OCI-LY1 (cell line): Measurements from ENCODE around the gene NUMB.
"Not testable (repeated sequence)": the region's sequence is repeated elsewhere in the genome, so short reads cannot be mapped to it uniquely, and the experiment has no call there.

Experiments used
- H2AFZ ChIP-seq: fragments of 200-600 bp; sonication (generic), shearing (Covaris generic); 2 replicates; pipeline ENCODE4 v1.6.0; 2014; ENCODE audit warnings: antibody characterized with exemption, mild to moderate bottlenecking, low read length
- H3F3A ChIP-seq: fragments of 200-600 bp; sonication (generic), shearing (Covaris generic); 2 replicates; pipeline ENCODE4 v1.6.0; 2014; ENCODE audit warnings: mild to moderate bottlenecking, antibody characterized with exemption, low read length, moderate library complexity; ENCODE audit not compliant: insufficient read depth
- H3K27ac ChIP-seq: fragments of 200-600 bp; sonication (generic); 2 replicates; pipeline ENCODE4 v1.5.1; 2014; ENCODE audit warnings: low read length, mixed run types, mild to moderate bottlenecking, low read depth; ENCODE audit not compliant: poor library complexity, severe bottlenecking
- H3K27me3 ChIP-seq: fragments of 200-600 bp; sonication (generic); 2 replicates; pipeline ENCODE4 v1.6.0; 2014; ENCODE audit warnings: antibody characterized with exemption, mild to moderate bottlenecking, low read length, moderate library complexity; ENCODE audit not compliant: insufficient read depth
- H3K36me3 ChIP-seq: fragments of 200-600 bp; sonication (generic); 2 replicates; pipeline ENCODE4 v1.6.1; 2014; ENCODE audit warnings: mild to moderate bottlenecking, antibody characterized with exemption, low read length, moderate library complexity, mixed read lengths; ENCODE audit not compliant: insufficient read depth
- H3K4me1 ChIP-seq: fragments of 200-600 bp; sonication (generic); 2 replicates; pipeline ENCODE4 v1.5.1; 2014; ENCODE audit warnings: mild to moderate bottlenecking, low read length, moderate library complexity; ENCODE audit not compliant: insufficient read depth, severe bottlenecking
- H3K4me2 ChIP-seq: fragments of 200-600 bp; sonication (generic), shearing (Covaris generic); 2 replicates; pipeline ENCODE4 v1.6.1; 2014; ENCODE audit warnings: low read length
- H3K4me3 ChIP-seq: fragments of 200-600 bp; sonication (generic); 2 replicates; pipeline ENCODE4 v1.5.1; 2014; ENCODE audit warnings: low read length, low read depth, mild to moderate bottlenecking, mixed read lengths; ENCODE audit not compliant: poor library complexity, severe bottlenecking
- H3K79me2 ChIP-seq: fragments of 200-600 bp; shearing (Covaris generic); 2 replicates; pipeline ENCODE4 v1.6.1; 2016; ENCODE audit warnings: mixed run types, low read length, mixed read lengths; ENCODE audit not compliant: insufficient read depth
- H3K9ac ChIP-seq: fragments of 200-600 bp; sonication (generic), shearing (Covaris generic); 2 replicates; pipeline ENCODE4 v1.6.1; 2014; ENCODE audit warnings: mild to moderate bottlenecking, low read length, mixed read lengths
- H3K9me2 ChIP-seq: fragments of 200-600 bp; sonication (generic), shearing (Covaris generic); 2 replicates; pipeline ENCODE4 v1.6.1; 2014; ENCODE audit warnings: low read depth, mild to moderate bottlenecking, low read length, mixed read lengths
- H3K9me3 ChIP-seq: fragments of 200-600 bp; shearing (Covaris generic); 2 replicates; pipeline ENCODE4 v1.6.1; 2014; ENCODE audit warnings: low read length, mixed read lengths
- H4K20me1 ChIP-seq: fragments of 200-600 bp; sonication (generic), shearing (Covaris generic); 2 replicates; pipeline ENCODE4 v1.6.0; 2016; ENCODE audit warnings: mild to moderate bottlenecking, low read length; ENCODE audit not compliant: insufficient read depth
- EZH2 ChIP-seq: fragments of 200-600 bp; sonication (generic), shearing (Covaris generic); IDR thresholded peaks from 2 replicates; pipeline ENCODE4 v1.8.0; 2017; ENCODE audit warnings: borderline replicate concordance, mixed run types, mild to moderate bottlenecking, antibody characterized with exemption, low read length, moderate library complexity, mixed read lengths
- TF ChIP-seq, protein P1 (sequence below): fragments of 200-600 bp; sonication (generic), shearing (Covaris generic); IDR thresholded peaks from 2 replicates; pipeline ENCODE4 v1.5.1; 2017; ENCODE audit warnings: mild to moderate bottlenecking, antibody characterized with exemption, low read length, moderate library complexity, mixed read lengths

The NUMB gene

DNA sequence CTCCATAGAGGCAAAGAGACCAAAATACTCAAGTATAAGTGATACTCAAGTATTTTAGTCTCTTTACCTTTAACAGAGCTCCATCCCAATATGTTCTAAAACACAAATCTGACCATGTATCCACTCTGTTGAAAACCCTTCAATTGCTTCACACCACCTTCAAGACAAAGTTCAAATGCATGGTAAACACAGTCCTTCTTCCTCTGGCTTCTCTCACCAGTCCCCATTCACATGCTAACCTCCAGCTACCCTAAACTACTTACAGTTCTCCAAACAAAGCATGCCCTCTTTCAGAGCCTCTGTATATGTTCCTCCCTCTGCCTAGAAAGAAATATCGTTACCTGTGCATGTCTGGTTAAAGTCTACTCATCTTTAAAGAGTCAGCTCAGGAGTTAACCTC, 100.2 kb downstream of the NUMB start:
- Histone ChIP-seq H3K4me3 (no peak overlapping the region), H3K4me2 (no peak overlapping the region), H3K9me3 (no peaks in the 10 kb centered on the region), H2AFZ (no peak overlapping the region), H3F3A (no peaks in the 10 kb centered on the region), H3K27me3 (no peaks in the 10 kb centered on the region), H3K4me1 (no peaks in the 10 kb centered on the region), H3K9me2 (no peaks in the 10 kb centered on the region), H3K9ac (no peak overlapping the region), H3K27ac (no peak overlapping the region), H3K36me3 (no peaks in the 10 kb centered on the region), H3K79me2 (no peaks in the 10 kb centered on the region), H4K20me1 (no peaks in the 10 kb centered on the region)
- TF ChIP-seq, protein P1, sequence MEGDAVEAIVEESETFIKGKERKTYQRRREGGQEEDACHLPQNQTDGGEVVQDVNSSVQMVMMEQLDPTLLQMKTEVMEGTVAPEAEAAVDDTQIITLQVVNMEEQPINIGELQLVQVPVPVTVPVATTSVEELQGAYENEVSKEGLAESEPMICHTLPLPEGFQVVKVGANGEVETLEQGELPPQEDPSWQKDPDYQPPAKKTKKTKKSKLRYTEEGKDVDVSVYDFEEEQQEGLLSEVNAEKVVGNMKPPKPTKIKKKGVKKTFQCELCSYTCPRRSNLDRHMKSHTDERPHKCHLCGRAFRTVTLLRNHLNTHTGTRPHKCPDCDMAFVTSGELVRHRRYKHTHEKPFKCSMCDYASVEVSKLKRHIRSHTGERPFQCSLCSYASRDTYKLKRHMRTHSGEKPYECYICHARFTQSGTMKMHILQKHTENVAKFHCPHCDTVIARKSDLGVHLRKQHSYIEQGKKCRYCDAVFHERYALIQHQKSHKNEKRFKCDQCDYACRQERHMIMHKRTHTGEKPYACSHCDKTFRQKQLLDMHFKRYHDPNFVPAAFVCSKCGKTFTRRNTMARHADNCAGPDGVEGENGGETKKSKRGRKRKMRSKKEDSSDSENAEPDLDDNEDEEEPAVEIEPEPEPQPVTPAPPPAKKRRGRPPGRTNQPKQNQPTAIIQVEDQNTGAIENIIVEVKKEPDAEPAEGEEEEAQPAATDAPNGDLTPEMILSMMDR = no peak
- no peak for TF ChIP-seq EZH2

DNA sequence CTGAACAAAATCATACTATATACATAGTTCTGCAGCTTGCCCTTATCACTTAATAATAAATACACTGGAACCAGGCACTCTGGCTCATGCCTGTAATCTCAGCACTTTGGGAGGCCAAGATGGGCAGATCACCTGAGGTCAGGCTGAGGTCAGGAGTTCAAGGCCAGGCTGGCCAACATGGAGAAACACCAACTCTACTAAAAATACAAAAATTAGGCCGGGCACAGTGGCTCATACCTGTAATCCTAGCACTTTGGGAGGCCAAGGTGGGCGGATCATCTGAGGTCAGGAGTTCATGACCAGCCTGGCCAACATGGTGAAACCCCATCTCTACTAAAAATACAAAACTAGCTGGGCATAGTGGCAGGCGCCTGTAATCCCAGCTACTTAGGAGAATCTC, 109.3 kb downstream of the NUMB start:
- H3K9me2 ChIP-seq = not testable (repeated sequence)

DNA sequence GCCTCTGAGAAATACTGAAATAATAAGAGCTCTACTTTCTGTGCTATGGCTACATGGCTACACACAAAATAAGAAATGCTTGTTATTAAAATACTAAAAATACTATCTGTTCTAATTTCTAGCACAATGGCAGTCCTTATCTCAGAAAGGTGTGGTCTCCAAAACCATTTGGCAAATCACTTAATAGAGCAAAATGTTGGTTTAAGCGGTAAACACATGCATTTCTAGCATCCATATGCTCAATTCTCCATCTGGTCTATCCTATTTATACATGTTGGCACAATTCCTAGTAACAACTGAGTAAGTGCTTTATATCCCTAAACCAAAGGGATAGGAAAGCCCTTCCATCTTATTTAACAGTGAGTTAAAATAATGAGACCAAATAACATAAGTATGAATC, 114.0 kb downstream of the NUMB start:
- no peaks in the 10 kb centered on the region for H3K9me2 ChIP-seq
- no peak overlapping the region for H3K9ac ChIP-seq
- TF ChIP-seq, protein P1 = no peak
- no peak for TF ChIP-seq EZH2
- H3K79me2 ChIP-seq = no peaks in the 10 kb centered on the region
- no peaks in the 10 kb centered on the region for H3K9me3 ChIP-seq
- H3K36me3 ChIP-seq = no peaks in the 10 kb centered on the region
- no peak overlapping the region for H3K4me3 ChIP-seq
- H3K27ac ChIP-seq = no peak overlapping the region
- H2AFZ ChIP-seq = no peak overlapping the region
- H4K20me1 ChIP-seq = no peaks in the 10 kb centered on the region
- no peaks in the 10 kb centered on the region for H3F3A ChIP-seq
- peaks cover 10% of the 10 kb centered on the region for H3K4me1 ChIP-seq
- H3K27me3 ChIP-seq = no peaks in the 10 kb centered on the region
- H3K4me2 ChIP-seq = no peak overlapping the region

More for the DNA sequence above, 109.3 kb downstream of the NUMB start:
- not testable (repeated sequence) for H2AFZ ChIP-seq, H3K4me3 ChIP-seq, H3F3A ChIP-seq, H3K9me3 ChIP-seq, H3K27ac ChIP-seq, H3K36me3 ChIP-seq, H4K20me1 ChIP-seq, H3K4me1 ChIP-seq, H3K27me3 ChIP-seq, H3K4me2 ChIP-seq, H3K9ac ChIP-seq, H3K79me2 ChIP-seq

DNA sequence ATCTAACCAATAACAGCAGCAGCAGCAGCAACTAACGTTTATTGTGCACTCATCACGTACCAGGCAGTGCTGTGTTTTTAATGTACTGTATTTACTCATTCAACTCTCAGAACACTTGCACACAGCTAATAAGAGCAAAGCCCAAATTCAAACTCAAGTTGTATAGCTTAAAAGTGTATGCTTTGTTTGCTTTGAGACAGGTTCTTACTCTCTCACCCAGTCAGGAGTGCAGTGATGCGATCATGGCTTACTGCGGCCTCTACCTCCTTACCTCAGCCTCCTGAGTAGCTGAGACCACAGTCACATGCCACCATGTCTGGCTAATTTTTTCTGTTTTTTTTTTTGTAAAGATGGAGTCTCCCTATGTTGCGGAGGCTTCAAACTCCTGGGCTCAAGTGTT, 115.7 kb downstream of the NUMB start:
- H3K9ac ChIP-seq = no peak overlapping the region
- H3K27me3 ChIP-seq = no peaks in the 10 kb centered on the region
- no peaks in the 10 kb centered on the region for H3K9me3 ChIP-seq
- no peaks in the 10 kb centered on the region for H3K36me3 ChIP-seq
- no peaks in the 10 kb centered on the region for H3K9me2 ChIP-seq
- H3K4me3 ChIP-seq = no peak overlapping the region
- no peak for TF ChIP-seq EZH2
- TF ChIP-seq, protein P1 = no peak
- H3K27ac ChIP-seq = no peak overlapping the region
- no peak overlapping the region for H3K4me2 ChIP-seq
- H3K79me2 ChIP-seq = no peaks in the 10 kb centered on the region
- no peak overlapping the region for H2AFZ ChIP-seq
- no peaks in the 10 kb centered on the region for H3F3A ChIP-seq
- H4K20me1 ChIP-seq = no peaks in the 10 kb centered on the region
- H3K4me1 ChIP-seq = peaks cover 10% of the 10 kb centered on the region
